SK-N-SH (cell line): ENCODE measurements around the gene KREMEN2. TPM values are rescaled to one million over a fixed set of nuclear protein-coding genes. Genes with fewer than 3 reads are reported as not detected.
"Not testable (repeated sequence)": the region's sequence is repeated elsewhere in the genome, so short reads cannot be mapped to it uniquely, and the experiment has no call there.

Source experiments
- CTCF ChIA-PET: fragments of 300-600, 350-600 bp; formaldehyde crosslinking; extraction: SDS; loops from one replicate; lab custom pipeline; 2021; lab: Yijun Ruan, JAX
- POLR2A ChIA-PET: fragments of 350-600 bp; sonication (Branson Sonifier 250); formaldehyde crosslinking; extraction: SDS; loops from one replicate; lab custom pipeline; 2020; ENCODE audit warnings: antibody characterized with exemption, inconsistent platforms; lab: Yijun Ruan, JAX
- DNase-seq: peaks from one replicate; pipeline ENCODE4 v3.0.0; 2012
- H2AFZ ChIP-seq: fragments of 200-600 bp; sonication (generic); 2 replicates; pipeline ENCODE4 v1.8.1; 2016; ENCODE audit warnings: antibody characterized with exemption, mild to moderate bottlenecking, low read depth
- H3F3A ChIP-seq: fragments of 200-600 bp; sonication (generic); replicated peaks from 2 replicates; pipeline ENCODE3; 2016; ENCODE audit warnings: antibody characterized with exemption, mild to moderate bottlenecking; ENCODE audit not compliant: insufficient read depth
- H3K27ac ChIP-seq, 2 experiments: fragments of 200-500 bp in 1 of 2; fragments of 200-600 bp in 1 of 2; sonication (Bioruptor generic) in 1 of 2; sonication (generic), shearing (Covaris generic) in 1 of 2; 2 replicates each; pipeline versions ENCODE4 v1.5.1 to v1.6.1; 2014 to 2016; ENCODE audit warnings: low read depth in 2 of 2, inconsistent platforms in 1 of 2, low read length in 1 of 2, mild to moderate bottlenecking in 1 of 2, mixed read lengths in 1 of 2
- H3K27me3 ChIP-seq: fragments of 200-600 bp; sonication (generic), shearing (Covaris generic); 2 replicates; pipeline ENCODE4 v1.6.1; 2016; ENCODE audit warnings: mixed run types; ENCODE audit not compliant: insufficient read depth
- H3K36me3 ChIP-seq, 2 experiments: fragments of 200-500 bp in 1 of 2; fragments of 200-600 bp in 1 of 2; sonication (Bioruptor generic) in 1 of 2; sonication (generic) in 1 of 2; replicated peaks in 1 of 2; 2 replicates each; pipeline versions ENCODE3 to v1.5.1; 2014 to 2016; ENCODE audit warnings: low read length in 1 of 2, mild to moderate bottlenecking in 1 of 2; ENCODE audit not compliant: insufficient read depth in 2 of 2, control insufficient read depth in 1 of 2
- H3K4me1 ChIP-seq, 2 experiments: fragments of 200-500 bp in 1 of 2; fragments of 200-600 bp in 1 of 2; sonication (Bioruptor generic) in 1 of 2; sonication (generic), shearing (Covaris generic) in 1 of 2; 2 replicates each; pipeline versions ENCODE4 v1.5.1 to v1.6.1; 2014 to 2016; ENCODE audit warnings: low read depth in 1 of 2, low read length in 1 of 2, mixed run types in 1 of 2; ENCODE audit not compliant: insufficient read depth in 2 of 2, control insufficient read depth in 1 of 2
- H3K4me2 ChIP-seq: fragments of 200-600 bp; sonication (generic), shearing (Covaris generic); 2 replicates; pipeline ENCODE4 v1.6.1; 2017; ENCODE audit warnings: mixed run types
- H3K4me3 ChIP-seq, 2 experiments: fragments of 200-500 bp in 1 of 2; fragments of 200-600 bp in 1 of 2; sonication (Bioruptor generic) in 1 of 2; sonication (generic), shearing (Covaris generic) in 1 of 2; 2 replicates each; pipeline versions ENCODE4 v1.5.1 to v1.8.1; 2014 to 2016; ENCODE audit warnings: low read depth in 2 of 2, inconsistent platforms in 1 of 2, low read length in 1 of 2, mild to moderate bottlenecking in 1 of 2, mixed read lengths in 1 of 2, moderate library complexity in 1 of 2
- H3K79me2 ChIP-seq: fragments of 200-600 bp; sonication (generic); 2 replicates; pipeline ENCODE4 v1.8.1; 2017; ENCODE audit warnings: mild to moderate bottlenecking; ENCODE audit not compliant: insufficient read depth
- H3K9ac ChIP-seq: fragments of 200-600 bp; sonication (generic); 2 replicates; pipeline ENCODE4 v1.6.1; 2017; ENCODE audit warnings: mixed run types
- H3K9me2 ChIP-seq: fragments of 200-600 bp; sonication (generic); 2 replicates; pipeline ENCODE4 v1.6.1; 2017; ENCODE audit warnings: mixed run types
- H3K9me3 ChIP-seq: fragments of 200-600 bp; sonication (generic); 2 replicates; pipeline ENCODE4 v1.6.1; 2017; ENCODE audit warnings: mixed run types, mild to moderate bottlenecking, moderate library complexity
- H4K20me1 ChIP-seq: fragments of 200-600 bp; sonication (generic); 2 replicates; pipeline ENCODE4 v1.6.1; 2017; ENCODE audit warnings: mild to moderate bottlenecking, mixed run types; ENCODE audit not compliant: insufficient read depth
- CHD2 ChIP-seq: fragments of 150-350 bp; IDR thresholded peaks from 2 replicates; pipeline ENCODE4 v1.6.1; 2018; ENCODE audit warnings: low read length; ENCODE audit not compliant: partially characterized antibody
- EP300 ChIP-seq, 2 experiments: IDR thresholded peaks; 2 replicates each; pipeline versions ENCODE4 v1.4.0 to v1.6.1; 2012; ENCODE audit warnings: borderline replicate concordance in 1 of 2, low read depth in 1 of 2, low read length in 1 of 2
- GABPA ChIP-seq: IDR thresholded peaks from 2 replicates; pipeline ENCODE4 v1.4.0; 2012; ENCODE audit warnings: low read depth, mild to moderate bottlenecking
- NFIC ChIP-seq: IDR thresholded peaks from 2 replicates; pipeline ENCODE4 v1.4.0; 2012; ENCODE audit warnings: borderline replicate concordance
- POLR2AphosphoS5 ChIP-seq: IDR thresholded peaks from 2 replicates; pipeline ENCODE4 v1.6.1; 2012; ENCODE audit warnings: low read depth, low read length
- RCOR1 ChIP-seq: fragments of 150-350 bp; IDR thresholded peaks from 2 replicates; pipeline ENCODE4 v1.6.1; 2017; ENCODE audit warnings: antibody characterized with exemption, low read length
- RFX5 ChIP-seq: IDR thresholded peaks from 2 replicates; pipeline ENCODE4 v1.6.1; 2012; ENCODE audit warnings: mild to moderate bottlenecking, improper control_type of control experiment, low read length
- SMC3 ChIP-seq: IDR thresholded peaks from 2 replicates; pipeline ENCODE4 v1.6.1; 2012; ENCODE audit warnings: low read depth, low read length, improper control_type of control experiment
- USF2 ChIP-seq: fragments of 150-350 bp; IDR thresholded peaks from 2 replicates; pipeline ENCODE4 v1.6.1; 2017; ENCODE audit warnings: antibody characterized with exemption, low read length, low read depth, borderline replicate concordance
- ZBTB33 ChIP-seq: IDR thresholded peaks from 2 replicates; pipeline ENCODE4 v1.4.0; 2012; ENCODE audit warnings: low read depth, borderline replicate concordance
- WGBS: methylation state at CpG from one replicate; pipeline ENCODE4 v1.1.6; 2017; ENCODE audit warnings: low lambda C conversion rate; 5-methylcytosine and 5-hydroxymethylcytosine counted together
- polyA plus RNA-seq, 3 experiments: library from polyadenylated mRNA; depleted of rRNA; stranded (reverse); fragments of >200 nt; gene quantifications; 2 replicates each; pipeline ENCODE4 v1.2.3, GENCODE V29; 2012
- TF ChIP-seq, protein P1 (sequence below): fragments of 200-600 bp; sonication (generic); IDR thresholded peaks from 2 replicates; pipeline ENCODE4 v1.6.1; 2017; ENCODE audit warnings: antibody characterized with exemption, mild to moderate bottlenecking, moderate library complexity

The KREMEN2 gene
- polyA plus RNA-seq, 1 of the 3 experiments (the other 2 are of a cell fraction): 0.77 TPM

GRCh38 chr16:2939968-2940367 is 24.1 kb upstream of the KREMEN2 start:
- DNase-seq: no peak
- Histone ChIP-seq H3K4me1 (no peaks in the 10 kb centered on the region), H3K27ac (no peak overlapping the region), H3K27me3 (no peaks in the 10 kb centered on the region), H3K9ac (no peak overlapping the region), H3K4me3 (no peak overlapping the region), H3F3A (no peaks in the 10 kb centered on the region), H3K4me2 (no peak overlapping the region), H3K79me2 (no peaks in the 10 kb centered on the region), H3K36me3 (peaks cover 27 to 31% of the 10 kb centered on the region in 2 experiments), H4K20me1 (no peaks in the 10 kb centered on the region), H2AFZ (no peak overlapping the region), H3K9me2 (no peaks in the 10 kb centered on the region), H3K9me3 (no peaks in the 10 kb centered on the region)
- CTCF ChIA-PET: interaction anchor here (1.4 to 4.7 kb wide), 4 partner anchors 13 to 45 kb away, joined by 3 to 21 read pairs (median 12); no protein-coding TSS in a partner anchor
- 94% methylated on average over 2 of the region's 2 CpGs for WGBS
- TF ChIP-seq EP300 (IDR thresholded peaks at IDR 0.05; ENCODE audit: borderline replicate concordance in 1 of 2, low read depth in 1 of 2, low read length in 1 of 2): no peak
- POLR2A ChIA-PET: no interaction called here

- 95% methylated on average over 4 of the region's 4 CpGs for WGBS
- CTCF ChIA-PET: interaction anchor here (0.6 to 4.7 kb wide), 5 partner anchors 15 to 28 kb away, joined by 3 to 21 read pairs (median 4); no protein-coding TSS in a partner anchor
- peaks cover 25 to 33% of the 10 kb centered on the region in 2 experiments for H3K36me3 ChIP-seq
Measured at GRCh38 chr16:2942045-2942444, 22.0 kb upstream of the KREMEN2 start.

GRCh38 chr16:2943716-2944115 is 20.4 kb upstream of the KREMEN2 start:
- H2AFZ ChIP-seq, POLR2A ChIA-PET, H3K79me2 ChIP-seq, H3K27me3 ChIP-seq, H3K9me2 ChIP-seq, H3K4me2 ChIP-seq, H3F3A ChIP-seq, H3K4me1 ChIP-seq, H3K4me3 ChIP-seq, H3K9ac ChIP-seq, H3K9me3 ChIP-seq, DNase-seq, H4K20me1 ChIP-seq, H3K27ac ChIP-seq: not testable (repeated sequence)
- H3K36me3 ChIP-seq: peaks cover 17 to 36% of the 10 kb centered on the region in 2 experiments
- 87% methylated on average over 12 of the region's 12 CpGs for WGBS
- CTCF ChIA-PET: interaction anchor here (1.0 to 2.5 kb wide), 3 partner anchors 9 to 84 kb away, joined by 3 to 15 read pairs (median 3); no protein-coding TSS in a partner anchor

More at GRCh38 chr16:2942045-2942444, 22.0 kb upstream of the KREMEN2 start:
- H3K27me3 ChIP-seq: no peaks in the 10 kb centered on the region
- no peak overlapping the region for H3K27ac ChIP-seq
- no peaks in the 10 kb centered on the region for H3F3A ChIP-seq
- no peak overlapping the region for H3K9ac ChIP-seq
- no peaks in the 10 kb centered on the region for H3K9me2 ChIP-seq
- TF ChIP-seq CHD2 (no peak), POLR2AphosphoS5 (no peak)
- no peaks in the 10 kb centered on the region for H3K9me3 ChIP-seq
- H3K4me2 ChIP-seq: no peak overlapping the region
- H4K20me1 ChIP-seq: no peaks in the 10 kb centered on the region
- no peaks in the 10 kb centered on the region for H3K4me1 ChIP-seq
- H2AFZ ChIP-seq: no peak overlapping the region
- no peak overlapping the region for H3K4me3 ChIP-seq
- POLR2A ChIA-PET: no interaction called here
- no peaks in the 10 kb centered on the region for H3K79me2 ChIP-seq
- no peak for DNase-seq

- Histone ChIP-seq H3F3A (no peaks in the 10 kb centered on the region), H2AFZ (no peak overlapping the region), H3K9ac (no peak overlapping the region), H3K27me3 (no peaks in the 10 kb centered on the region), H3K4me3 (no peak overlapping the region), H4K20me1 (no peaks in the 10 kb centered on the region), H3K9me3 (no peaks in the 10 kb centered on the region), H3K36me3 (peaks cover 10 to 12% of the 10 kb centered on the region in 2 experiments), H3K27ac (no peak overlapping the region), H3K4me2 (no peak overlapping the region), H3K79me2 (no peaks in the 10 kb centered on the region), H3K9me2 (no peaks in the 10 kb centered on the region), H3K4me1 (no peaks in the 10 kb centered on the region)
- POLR2A ChIA-PET: no interaction called here
- 96% methylated on average over 4 of the region's 4 CpGs for WGBS
- TF ChIP-seq, protein P1, sequence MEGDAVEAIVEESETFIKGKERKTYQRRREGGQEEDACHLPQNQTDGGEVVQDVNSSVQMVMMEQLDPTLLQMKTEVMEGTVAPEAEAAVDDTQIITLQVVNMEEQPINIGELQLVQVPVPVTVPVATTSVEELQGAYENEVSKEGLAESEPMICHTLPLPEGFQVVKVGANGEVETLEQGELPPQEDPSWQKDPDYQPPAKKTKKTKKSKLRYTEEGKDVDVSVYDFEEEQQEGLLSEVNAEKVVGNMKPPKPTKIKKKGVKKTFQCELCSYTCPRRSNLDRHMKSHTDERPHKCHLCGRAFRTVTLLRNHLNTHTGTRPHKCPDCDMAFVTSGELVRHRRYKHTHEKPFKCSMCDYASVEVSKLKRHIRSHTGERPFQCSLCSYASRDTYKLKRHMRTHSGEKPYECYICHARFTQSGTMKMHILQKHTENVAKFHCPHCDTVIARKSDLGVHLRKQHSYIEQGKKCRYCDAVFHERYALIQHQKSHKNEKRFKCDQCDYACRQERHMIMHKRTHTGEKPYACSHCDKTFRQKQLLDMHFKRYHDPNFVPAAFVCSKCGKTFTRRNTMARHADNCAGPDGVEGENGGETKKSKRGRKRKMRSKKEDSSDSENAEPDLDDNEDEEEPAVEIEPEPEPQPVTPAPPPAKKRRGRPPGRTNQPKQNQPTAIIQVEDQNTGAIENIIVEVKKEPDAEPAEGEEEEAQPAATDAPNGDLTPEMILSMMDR: no peak
- TF ChIP-seq GABPA (no peak), CHD2 (no peak), NFIC (no peak), SMC3 (no peak), RCOR1 (no peak), USF2 (no peak), RFX5 (no peak), ZBTB33 (no peak)
- CTCF ChIA-PET: interaction anchor here (3.5 kb wide), 1 partner anchor 15 kb away, joined by 18 read pairs; no protein-coding TSS in a partner anchor
- DNase-seq: no peak
Measured at GRCh38 chr16:2946649-2947048, 17.4 kb upstream of the KREMEN2 start.
